ENCODE measurements around the gene ACP1. TPM values are rescaled to one million over a fixed set of nuclear protein-coding genes. Genes with fewer than 3 reads are reported as not detected.
A peak's percentile ranks its signal among the peaks of the same experiment; 100 is the strongest.

The ACP1 gene
- total and polyA plus RNA-seq, 10 of the 15 experiments (the other 5 are each of a cell fraction or from before 2014, with no cell fraction given): 120 to 468 (median 175) TPM

DNA sequence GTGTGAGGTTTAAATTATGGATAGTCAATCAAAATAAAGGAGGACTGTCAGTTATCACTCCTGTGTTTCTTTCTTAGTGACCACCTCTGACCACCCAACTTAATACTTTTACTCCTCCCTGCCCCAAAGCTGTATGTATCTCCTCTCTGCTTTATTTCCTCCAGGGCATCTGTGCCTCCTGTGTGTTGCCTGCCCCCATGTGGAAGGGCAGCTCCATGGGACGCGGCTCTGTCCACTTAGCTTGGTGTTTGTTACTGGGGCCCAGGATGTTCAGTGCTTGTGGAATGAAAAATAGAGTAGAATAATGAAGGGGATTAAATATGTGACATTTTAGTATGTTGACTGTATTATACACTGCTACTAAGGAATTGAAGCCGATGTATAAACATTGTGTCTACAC lies 9.8 kb downstream of the ACP1 start:
- no TSS peak for BruUV-seq (replicated peaks)
- Histone ChIP-seq H3K27ac (ENCODE audit: control insufficient read depth, insufficient read depth) (no peak overlapping the region), H3K4me1 (ENCODE audit: control insufficient read depth, insufficient read depth, low read length) (peaks cover 12% of the 10 kb centered on the region), H2AFZ (ENCODE audit: control insufficient read depth, low read depth, low read length) (no peak overlapping the region), H3K36me3 (ENCODE audit: control insufficient read depth in 2 of 2, insufficient read depth in 2 of 2, low read length in 1 of 2) (peaks cover 20 to 28% of the 10 kb centered on the region in 2 experiments), H3K27me3 (replicated peaks in 1 of 2; ENCODE audit: control insufficient read depth in 2 of 2, insufficient read depth in 2 of 2, low read length in 1 of 2) (no peaks in the 10 kb centered on the region), H3K9ac (ENCODE audit: control insufficient read depth, insufficient read depth, low read length) (no peak overlapping the region), H3K4me3 (no peak overlapping the region), H4K20me1 (ENCODE audit: control insufficient read depth, insufficient read depth) (peaks cover 4% of the 10 kb centered on the region; the same call in 1 of the 2 replicates), H3K4me2 (ENCODE audit: control insufficient read depth, insufficient read depth) (no peak overlapping the region), H3K79me2 (ENCODE audit: control insufficient read depth, insufficient read depth, low read length) (peaks cover 27% of the 10 kb centered on the region), H3K9me3 (replicated peaks; ENCODE audit: control insufficient read depth, insufficient read depth, low read length) (no peaks in the 10 kb centered on the region)
- ATAC-seq: peak; percentile 59
- no peak for FAIRE-seq
- ChIA-PET CTCF (interaction anchor here (0.9 to 3.6 kb wide), 9 partner anchors 9 to 255 kb away, joined by 3 to 33 read pairs (median 4); no protein-coding TSS in a partner anchor), SMC1A (ENCODE audit: uncharacterized antibody, unreplicated experiment) (interaction anchor here (0.7 to 1.7 kb wide), 5 partner anchors 13 to 255 kb away, joined by 3 to 5 read pairs (median 3); no protein-coding TSS in a partner anchor), POLR2A (no interaction called here), RAD21 (ENCODE audit: unreplicated experiment) (interaction anchor here (0.6 to 1.2 kb wide), 3 partner anchors 12 to 259 kb away, joined by 3 to 7 read pairs (median 3); no protein-coding TSS in a partner anchor)
- in situ Hi-C loops (cut with MboI): no loop called here
- intact Hi-C loops (cut with micrococcal nuclease; ENCODE audit: unreplicated experiment): no loop called here
- TF ChIP-seq, protein P1, sequence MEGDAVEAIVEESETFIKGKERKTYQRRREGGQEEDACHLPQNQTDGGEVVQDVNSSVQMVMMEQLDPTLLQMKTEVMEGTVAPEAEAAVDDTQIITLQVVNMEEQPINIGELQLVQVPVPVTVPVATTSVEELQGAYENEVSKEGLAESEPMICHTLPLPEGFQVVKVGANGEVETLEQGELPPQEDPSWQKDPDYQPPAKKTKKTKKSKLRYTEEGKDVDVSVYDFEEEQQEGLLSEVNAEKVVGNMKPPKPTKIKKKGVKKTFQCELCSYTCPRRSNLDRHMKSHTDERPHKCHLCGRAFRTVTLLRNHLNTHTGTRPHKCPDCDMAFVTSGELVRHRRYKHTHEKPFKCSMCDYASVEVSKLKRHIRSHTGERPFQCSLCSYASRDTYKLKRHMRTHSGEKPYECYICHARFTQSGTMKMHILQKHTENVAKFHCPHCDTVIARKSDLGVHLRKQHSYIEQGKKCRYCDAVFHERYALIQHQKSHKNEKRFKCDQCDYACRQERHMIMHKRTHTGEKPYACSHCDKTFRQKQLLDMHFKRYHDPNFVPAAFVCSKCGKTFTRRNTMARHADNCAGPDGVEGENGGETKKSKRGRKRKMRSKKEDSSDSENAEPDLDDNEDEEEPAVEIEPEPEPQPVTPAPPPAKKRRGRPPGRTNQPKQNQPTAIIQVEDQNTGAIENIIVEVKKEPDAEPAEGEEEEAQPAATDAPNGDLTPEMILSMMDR (IDR thresholded peaks at IDR 0.05 in 2 of 3, conservative IDR thresholded peaks at IDR 0.05 in 1 of 3; ENCODE audit: control insufficient read depth in 2 of 3, extremely low read depth in 1 of 3, insufficient read depth in 1 of 3, low read depth in 3 of 3, low read length in 3 of 3): peak; percentile 7 to 27 (median 18); a peak in 3 of 6 replicates
- TF ChIP-seq LARP7 (IDR thresholded peaks at IDR 0.05): no peak
- TF ChIP-seq, protein P2, sequence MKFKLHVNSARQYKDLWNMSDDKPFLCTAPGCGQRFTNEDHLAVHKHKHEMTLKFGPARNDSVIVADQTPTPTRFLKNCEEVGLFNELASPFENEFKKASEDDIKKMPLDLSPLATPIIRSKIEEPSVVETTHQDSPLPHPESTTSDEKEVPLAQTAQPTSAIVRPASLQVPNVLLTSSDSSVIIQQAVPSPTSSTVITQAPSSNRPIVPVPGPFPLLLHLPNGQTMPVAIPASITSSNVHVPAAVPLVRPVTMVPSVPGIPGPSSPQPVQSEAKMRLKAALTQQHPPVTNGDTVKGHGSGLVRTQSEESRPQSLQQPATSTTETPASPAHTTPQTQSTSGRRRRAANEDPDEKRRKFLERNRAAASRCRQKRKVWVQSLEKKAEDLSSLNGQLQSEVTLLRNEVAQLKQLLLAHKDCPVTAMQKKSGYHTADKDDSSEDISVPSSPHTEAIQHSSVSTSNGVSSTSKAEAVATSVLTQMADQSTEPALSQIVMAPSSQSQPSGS (IDR thresholded peaks at IDR 0.05; ENCODE audit: low read length): no peak
- no peak for TF ChIP-seq ZNF217 (IDR thresholded peaks at IDR 0.05)
- no peak for TF ChIP-seq CHD1 (IDR thresholded peaks at IDR 0.05; ENCODE audit: low read depth, low read length)
- TF ChIP-seq, protein P3, sequence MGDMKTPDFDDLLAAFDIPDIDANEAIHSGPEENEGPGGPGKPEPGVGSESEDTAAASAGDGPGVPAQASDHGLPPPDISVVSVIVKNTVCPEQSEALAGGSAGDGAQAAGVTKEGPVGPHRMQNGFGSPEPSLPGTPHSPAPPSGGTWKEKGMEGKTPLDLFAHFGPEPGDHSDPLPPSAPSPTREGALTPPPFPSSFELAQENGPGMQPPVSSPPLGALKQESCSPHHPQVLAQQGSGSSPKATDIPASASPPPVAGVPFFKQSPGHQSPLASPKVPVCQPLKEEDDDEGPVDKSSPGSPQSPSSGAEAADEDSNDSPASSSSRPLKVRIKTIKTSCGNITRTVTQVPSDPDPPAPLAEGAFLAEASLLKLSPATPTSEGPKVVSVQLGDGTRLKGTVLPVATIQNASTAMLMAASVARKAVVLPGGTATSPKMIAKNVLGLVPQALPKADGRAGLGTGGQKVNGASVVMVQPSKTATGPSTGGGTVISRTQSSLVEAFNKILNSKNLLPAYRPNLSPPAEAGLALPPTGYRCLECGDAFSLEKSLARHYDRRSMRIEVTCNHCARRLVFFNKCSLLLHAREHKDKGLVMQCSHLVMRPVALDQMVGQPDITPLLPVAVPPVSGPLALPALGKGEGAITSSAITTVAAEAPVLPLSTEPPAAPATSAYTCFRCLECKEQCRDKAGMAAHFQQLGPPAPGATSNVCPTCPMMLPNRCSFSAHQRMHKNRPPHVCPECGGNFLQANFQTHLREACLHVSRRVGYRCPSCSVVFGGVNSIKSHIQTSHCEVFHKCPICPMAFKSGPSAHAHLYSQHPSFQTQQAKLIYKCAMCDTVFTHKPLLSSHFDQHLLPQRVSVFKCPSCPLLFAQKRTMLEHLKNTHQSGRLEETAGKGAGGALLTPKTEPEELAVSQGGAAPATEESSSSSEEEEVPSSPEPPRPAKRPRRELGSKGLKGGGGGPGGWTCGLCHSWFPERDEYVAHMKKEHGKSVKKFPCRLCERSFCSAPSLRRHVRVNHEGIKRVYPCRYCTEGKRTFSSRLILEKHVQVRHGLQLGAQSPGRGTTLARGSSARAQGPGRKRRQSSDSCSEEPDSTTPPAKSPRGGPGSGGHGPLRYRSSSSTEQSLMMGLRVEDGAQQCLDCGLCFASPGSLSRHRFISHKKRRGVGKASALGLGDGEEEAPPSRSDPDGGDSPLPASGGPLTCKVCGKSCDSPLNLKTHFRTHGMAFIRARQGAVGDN (IDR thresholded peaks at IDR 0.05): no peak
- TF ChIP-seq EP300 (IDR thresholded peaks at IDR 0.05; ENCODE audit: borderline replicate concordance in 1 of 2, control insufficient read depth in 1 of 2, low read depth in 2 of 2, low read length in 2 of 2): no peak
- TF ChIP-seq CHD4 (IDR thresholded peaks at IDR 0.05): no peak
- TF ChIP-seq ZNF384 (IDR thresholded peaks at IDR 0.05; ENCODE audit: borderline replicate concordance, low read depth, low read length): no peak
- 0 out of 2 replicates have a peak, but pooled peaks have one; percentile 7 for TF ChIP-seq RAD21 (IDR thresholded peaks at IDR 0.05; ENCODE audit: insufficient read depth, low read depth, low read length)
- DNase-seq (ENCODE audit: low read depth, low spot score): no peak
- WGBS (ENCODE audit: insufficient coverage, insufficient replicate concordance, low lambda C conversion rate, missing lambda C conversion rate): 98% methylated on average over 3 of the region's 3 CpGs
